ENCODE results near the gene TMBIM1. TPM values are rescaled to one million over a fixed set of nuclear protein-coding genes. Genes with fewer than 3 reads are reported as not detected.

Gene TMBIM1
- total and polyA plus RNA-seq, 2 donors (not counting 3 experiments of a cell fraction or from before 2014, with no cell fraction given), result 141 to 229 TPM

- no peak overlapping the region for H3K4me2 ChIP-seq (ENCODE audit: insufficient read depth, low read length)
- ChIA-PET POLR2A (no interaction called here), CTCF (no interaction called here)
- H3K36me3 ChIP-seq (ENCODE audit: control insufficient read depth in 2 of 2, extremely low read depth in 1 of 2, insufficient read depth in 2 of 2, low read length in 2 of 2), result peaks cover 55 to 56% of the 10 kb centered on the region in 2 experiments
- H3K27me3 ChIP-seq (ENCODE audit: control insufficient read depth in 2 of 2, insufficient read depth in 2 of 2, low read length in 2 of 2), result no peaks in the 10 kb centered on the region
- H2AFZ ChIP-seq (ENCODE audit: low read depth, low read length), result no peak overlapping the region
- no TSS peak for BruUV-seq (replicated peaks)
- no peak for DNase-seq (ENCODE audit: low read depth, low spot score)
- no peak overlapping the region for H3K9ac ChIP-seq (replicated peaks; ENCODE audit: extremely low read depth, insufficient read depth, low read length)
- no peaks in the 10 kb centered on the region for H3K9me3 ChIP-seq (replicated peaks; ENCODE audit: control insufficient read depth, insufficient read depth, low read length)
- intact Hi-C loops (cut with micrococcal nuclease) (no loop called here), dilution Hi-C loops (cut with MboI; ENCODE audit: extremely low pct_ligation_motif_present, low sequenced_read_pairs) (no loop called here)
- TF ChIP-seq GATA2 (IDR thresholded peaks at IDR 0.05; ENCODE audit: insufficient read depth, insufficient read length, low read depth, low read length) (no peak), FOS (IDR thresholded peaks at IDR 0.05; ENCODE audit: borderline replicate concordance, insufficient read depth, low read length) (no peak), POLR2A (IDR thresholded peaks at IDR 0.05; ENCODE audit: low read depth, low read length) (no peak), MYC (IDR thresholded peaks at IDR 0.05; ENCODE audit: low read depth, low read length) (no peak), JUN (IDR thresholded peaks at IDR 0.05; ENCODE audit: borderline replicate concordance, insufficient read depth, insufficient read length, low read depth) (no peak), EZH2 (IDR thresholded peaks at IDR 0.05; ENCODE audit: borderline replicate concordance, low read depth, low read length, severe bottlenecking) (no peak), MAX (IDR thresholded peaks at IDR 0.05; ENCODE audit: insufficient read depth, insufficient read length) (no peak), CTCF (IDR thresholded peaks at IDR 0.05; ENCODE audit: extremely low read depth in 1 of 2, insufficient read depth in 1 of 2, low read depth in 1 of 2, low read length in 2 of 2) (no peak), POLR2AphosphoS5 (IDR thresholded peaks at IDR 0.05; ENCODE audit: insufficient read depth, low read depth, low read length) (no peak)
- FAIRE-seq, result no peak
- H3K4me3 ChIP-seq (replicated peaks in 1 of 3; ENCODE audit: insufficient read depth in 1 of 3, low read depth in 1 of 3, low read length in 3 of 3), result no peak overlapping the region
- H4K20me1 ChIP-seq (replicated peaks; ENCODE audit: control insufficient read depth, extremely low read depth, insufficient read depth, low read length), result peaks cover 3% of the 10 kb centered on the region
- no peaks in the 10 kb centered on the region for H3K4me1 ChIP-seq (ENCODE audit: control insufficient read depth, extremely low read depth, insufficient read depth, low read length)
- H3K27ac ChIP-seq (ENCODE audit: insufficient read depth, low read depth, low read length), result no peak overlapping the region
- peaks cover 20% of the 10 kb centered on the region for H3K79me2 ChIP-seq (ENCODE audit: control insufficient read depth, insufficient read depth, low read length)
- H3K9me1 ChIP-seq (replicated peaks; ENCODE audit: control insufficient read depth, extremely low read depth, insufficient read depth, low read length), result no peaks in the 10 kb centered on the region
Measured at GRCh38 chr2:218244665-218245064, 47.6 kb downstream of the TMBIM1 start.
